ENCODE data around the gene SACM1L.

The SACM1L gene

DNA sequence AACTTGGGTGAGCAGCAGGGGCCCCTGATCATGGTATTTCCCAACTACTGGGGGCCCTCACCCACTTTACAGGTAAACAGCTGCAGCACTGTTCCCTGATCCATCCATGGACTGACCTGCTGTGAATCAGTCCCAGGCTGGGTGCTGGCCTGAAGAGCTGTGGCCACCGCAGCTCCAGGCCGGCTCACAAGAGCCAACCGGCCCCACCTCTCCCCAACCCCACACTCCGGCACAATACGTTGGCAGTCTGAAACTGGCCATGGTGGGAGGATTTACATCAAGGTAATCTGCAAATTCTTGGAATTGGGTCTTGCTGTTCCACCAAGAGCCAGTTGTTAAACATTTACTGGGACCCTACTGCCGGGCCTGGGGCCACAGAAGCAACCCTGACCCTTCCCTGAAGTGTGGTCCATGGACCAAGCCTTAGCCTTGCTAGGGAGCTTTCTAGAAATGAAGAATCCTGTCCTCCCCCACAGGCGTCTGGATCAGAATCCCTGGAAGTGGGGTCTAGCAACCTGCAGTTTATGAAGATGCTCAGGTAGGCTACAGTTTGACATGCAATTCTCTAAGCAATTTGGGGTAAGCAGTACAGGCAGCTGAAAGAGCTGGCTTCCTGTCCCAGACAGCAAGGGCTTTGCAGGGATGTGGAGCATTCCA lies 103.4 kb downstream of the SACM1L start:
- DNase-seq: peak; percentile 32

DNA sequence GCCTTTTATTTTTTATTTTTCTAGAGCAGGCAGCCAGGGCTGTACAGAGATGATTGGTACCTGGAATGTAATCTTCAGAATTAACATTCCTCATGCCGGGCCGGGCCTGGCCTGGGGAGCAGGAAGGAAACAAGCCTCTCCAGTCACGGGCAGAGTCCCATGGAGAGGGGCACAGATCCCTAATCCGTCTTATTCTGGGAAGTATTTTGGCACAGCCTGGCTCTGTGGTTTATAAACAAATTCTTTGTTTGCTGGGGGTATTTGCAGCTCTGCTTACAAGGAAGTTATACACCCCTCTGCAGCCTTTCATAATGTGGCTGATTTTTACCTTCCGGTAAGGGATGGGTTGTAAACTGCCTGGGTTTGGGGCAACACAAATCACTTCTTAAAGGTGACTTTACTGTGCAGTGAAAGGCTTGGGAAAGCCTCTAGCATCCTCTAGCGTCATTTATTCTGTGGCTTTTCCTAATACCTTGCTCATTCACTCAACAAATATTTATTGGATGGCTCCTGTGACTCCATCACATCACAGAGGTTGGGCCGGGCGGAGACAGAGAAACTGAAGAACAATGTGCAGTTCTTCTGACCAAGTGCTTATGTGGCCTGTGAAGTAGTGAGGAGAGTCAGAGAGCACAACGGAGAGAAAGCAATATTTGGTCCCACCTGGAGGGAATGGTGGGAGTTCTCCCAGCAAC lies 104.4 kb downstream of the SACM1L start:
- peak; percentile 56 for DNase-seq

DNA sequence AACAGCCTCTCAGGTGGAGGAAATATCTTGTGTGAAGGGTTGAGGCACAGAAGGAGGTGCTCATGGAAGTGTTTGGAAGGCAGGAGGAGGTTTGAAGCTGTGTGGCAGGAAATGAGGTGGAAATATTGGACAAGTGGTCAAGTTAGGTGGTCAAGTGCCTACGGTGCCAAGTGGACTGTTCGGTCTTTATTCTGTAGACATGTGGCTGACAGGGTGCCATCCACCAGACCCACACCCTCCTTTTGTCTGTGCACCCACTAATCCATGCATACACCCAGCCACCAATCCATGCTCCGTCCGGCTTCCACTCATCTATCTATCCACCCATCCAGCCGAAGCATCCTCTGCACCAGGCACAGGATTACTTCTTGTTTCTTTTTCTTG lies 105.0 kb downstream of the SACM1L start:
- DNase-seq: peak; percentile 44

DNA sequence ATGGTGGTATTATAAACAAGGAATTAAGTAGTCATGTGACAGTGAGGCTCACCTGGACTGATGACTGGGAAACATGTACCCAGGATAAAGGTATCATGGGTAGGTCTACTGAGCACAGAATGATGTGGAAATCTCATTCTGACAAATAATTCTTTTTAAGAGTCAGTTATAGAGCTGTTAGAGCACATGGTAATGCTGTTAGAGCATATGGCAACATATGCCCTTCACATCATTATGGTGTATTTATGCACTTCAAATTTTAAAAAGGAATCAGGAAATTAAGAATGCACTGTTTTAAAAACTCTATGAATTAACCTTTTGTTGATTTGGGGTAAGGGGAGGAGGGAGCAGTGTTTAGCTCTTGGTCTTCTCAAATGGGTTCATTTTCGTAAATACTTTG lies 105.5 kb downstream of the SACM1L start:
- no peak for DNase-seq
